Fibroblast of pulmonary artery (primary cell): Measurements from ENCODE around the gene AAR2.

Source experiments
- DNase-seq: peaks from one replicate; pipeline ENCODE4 v3.0.0-alpha.2; 2010; ENCODE audit warnings: low read depth
- H3K4me3 ChIP-seq: replicated peaks from 2 replicates; pipeline ENCODE4 v1.5.1; 2011; ENCODE audit warnings: low read depth, mild to moderate bottlenecking, control low read depth, low read length, moderate library complexity
- CTCF ChIP-seq: IDR thresholded peaks from 2 replicates; pipeline ENCODE4 v1.5.1; 2011; ENCODE audit warnings: mild to moderate bottlenecking, control low read depth, low read length, inconsistent platforms; ENCODE audit errors: missing control alignments

AAR2 gene

GRCh38 chr20:36297656-36298055 is 61.4 kb downstream of the AAR2 start:
- DNase-seq, result no peak
- no peak overlapping the region for H3K4me3 ChIP-seq
- no peak for TF ChIP-seq CTCF

- no peak overlapping the region for H3K4me3 ChIP-seq
- TF ChIP-seq CTCF, result no peak
- DNase-seq, result no peak
Measured at GRCh38 chr20:36298061-36298460, 61.8 kb downstream of the AAR2 start.

- TF ChIP-seq CTCF, result no peak
- no peak overlapping the region for H3K4me3 ChIP-seq
- DNase-seq, result no peak
Measured at GRCh38 chr20:36298795-36299339, 62.6 kb downstream of the AAR2 start.

GRCh38 chr20:36299459-36299858 is 63.2 kb downstream of the AAR2 start:
- DNase-seq, result no peak
- TF ChIP-seq CTCF, result no peak
- no peak overlapping the region for H3K4me3 ChIP-seq

- TF ChIP-seq CTCF, result no peak
Measured at GRCh38 chr20:36301359-36302119, 65.3 kb downstream of the AAR2 start.

GRCh38 chr20:36303020-36303595 is 66.8 kb downstream of the AAR2 start:
- no peak for DNase-seq

More at GRCh38 chr20:36301359-36302119, 65.3 kb downstream of the AAR2 start:
- DNase-seq, result no peak
- no peak overlapping the region for H3K4me3 ChIP-seq

More at GRCh38 chr20:36303020-36303595, 66.8 kb downstream of the AAR2 start:
- no peak overlapping the region for H3K4me3 ChIP-seq
- TF ChIP-seq CTCF, result no peak
